ENCODE results near the gene RPF1.

GRCh38 chr1:84452436-84452835 lies 26.6 kb upstream of the RPF1 start:
- TF ChIP-seq CTCF (optimal IDR thresholded peaks at IDR 0.05 in 1 of 3, IDR thresholded peaks at IDR 0.05 in 1 of 3, conservative IDR thresholded peaks at IDR 0.05 in 1 of 3; ENCODE audit: extremely low read depth in 1 of 3, insufficient read depth in 2 of 3, low read length in 3 of 3) (no peak), EZH2 (IDR thresholded peaks at IDR 0.05; ENCODE audit: low read length) (no peak)

All from keratinocyte (primary cell).